NCI-H1092 (cell line): ENCODE results near the gene SH3PXD2A.
"Not testable (repeated sequence)": the region's sequence is repeated elsewhere in the genome, so short reads cannot be mapped to it uniquely, and the experiment has no call there.

Source experiments
- DNase-seq: peaks from one replicate; lab custom pipeline; 2025; lab: John Stamatoyannopoulos, UW

Gene SH3PXD2A

DNA sequence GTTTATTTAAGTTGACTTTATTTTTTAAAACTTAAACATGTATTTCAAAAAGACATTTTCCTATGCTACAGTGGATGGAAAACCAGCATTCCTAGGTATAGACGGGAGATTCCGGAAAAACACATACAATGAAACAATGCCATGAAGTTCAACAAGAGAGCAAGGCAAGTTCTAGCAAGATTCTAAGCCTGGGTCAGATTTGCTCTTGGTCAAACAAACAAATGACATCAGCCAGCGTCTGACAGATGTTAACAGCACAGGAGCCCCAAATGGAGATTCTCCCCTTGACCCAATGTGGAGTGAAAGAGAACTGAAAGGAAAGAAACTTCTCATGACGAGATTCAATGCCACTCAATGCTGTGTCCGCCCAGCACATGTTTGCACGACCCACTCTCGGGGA, 212.0 kb downstream of the SH3PXD2A start:
- DNase-seq: no peak

DNA sequence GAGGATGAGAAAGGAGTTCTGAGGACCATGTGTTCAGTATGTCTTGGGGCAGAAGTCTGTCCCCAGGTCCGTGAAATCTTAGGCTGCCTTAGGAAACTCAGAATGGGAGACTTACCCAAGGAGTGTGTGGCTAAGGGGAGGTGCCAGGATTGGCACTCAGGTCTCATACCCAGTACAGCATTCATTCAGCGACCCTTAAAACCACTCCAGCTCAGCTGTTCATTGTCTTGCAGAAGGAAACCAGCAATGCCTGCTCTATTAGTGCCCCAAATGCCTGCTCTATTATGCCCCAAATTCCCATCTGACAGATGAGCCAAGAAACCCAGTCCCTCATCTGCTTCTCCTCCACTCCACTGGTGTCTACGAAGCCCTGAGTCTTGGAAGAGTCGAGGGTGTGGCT, 214.1 kb downstream of the SH3PXD2A start:
- no peak for DNase-seq

DNA sequence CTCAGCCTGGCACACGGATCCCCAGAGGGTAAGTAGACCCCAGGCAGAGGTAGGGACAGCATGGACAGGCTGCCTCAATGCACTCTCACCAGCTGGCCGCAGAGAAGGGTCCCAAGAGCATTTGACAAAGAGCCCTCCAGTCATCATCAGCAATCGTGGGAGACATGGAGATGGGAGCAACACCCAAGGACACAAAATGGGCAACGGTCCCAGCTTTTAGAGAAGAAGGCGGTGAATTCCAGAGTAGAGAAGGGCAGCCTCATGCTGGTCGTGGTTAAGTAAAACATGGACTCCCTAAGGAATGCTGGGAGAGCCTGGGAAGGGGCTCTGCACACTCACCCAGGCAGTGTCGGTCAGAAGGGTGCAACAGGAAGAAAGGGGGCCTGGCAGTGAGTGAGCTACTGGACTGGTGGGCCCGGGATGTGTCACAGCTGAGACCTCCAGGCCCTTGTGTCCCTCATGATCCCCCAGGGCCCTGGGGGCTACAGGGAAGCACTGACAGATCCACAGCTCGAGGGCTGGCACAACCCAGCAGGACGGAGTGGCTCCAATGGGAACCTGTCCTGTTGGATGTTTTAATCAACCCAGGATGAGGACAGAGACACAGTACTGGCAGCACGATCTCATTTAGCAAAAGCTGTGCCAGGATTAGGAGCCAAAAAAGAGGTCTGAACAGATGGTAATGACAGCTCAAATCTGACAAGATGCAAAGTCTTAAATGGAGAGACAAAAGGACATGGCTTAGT, 214.8 kb downstream of the SH3PXD2A start:
- DNase-seq: no peak

DNA sequence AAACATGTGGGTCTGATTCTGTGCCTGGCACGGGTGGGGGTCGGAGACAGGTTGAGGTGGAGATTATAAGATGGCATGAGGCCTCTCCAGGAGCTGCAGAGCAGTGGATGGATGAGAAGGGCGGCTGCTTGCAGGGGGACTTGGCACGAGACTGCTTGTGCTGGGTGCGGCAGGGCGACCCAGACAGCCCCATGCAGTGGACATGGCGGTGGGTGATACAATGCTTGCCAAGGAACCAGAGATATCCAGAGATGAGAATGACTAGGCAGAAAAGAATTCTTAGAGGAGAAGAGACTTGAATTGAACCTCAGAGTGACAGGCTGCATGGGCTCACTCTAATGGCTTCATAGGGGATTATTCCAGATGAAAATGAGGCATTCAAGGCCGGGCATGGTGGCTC, 216.4 kb downstream of the SH3PXD2A start:
- no peak for DNase-seq

DNA sequence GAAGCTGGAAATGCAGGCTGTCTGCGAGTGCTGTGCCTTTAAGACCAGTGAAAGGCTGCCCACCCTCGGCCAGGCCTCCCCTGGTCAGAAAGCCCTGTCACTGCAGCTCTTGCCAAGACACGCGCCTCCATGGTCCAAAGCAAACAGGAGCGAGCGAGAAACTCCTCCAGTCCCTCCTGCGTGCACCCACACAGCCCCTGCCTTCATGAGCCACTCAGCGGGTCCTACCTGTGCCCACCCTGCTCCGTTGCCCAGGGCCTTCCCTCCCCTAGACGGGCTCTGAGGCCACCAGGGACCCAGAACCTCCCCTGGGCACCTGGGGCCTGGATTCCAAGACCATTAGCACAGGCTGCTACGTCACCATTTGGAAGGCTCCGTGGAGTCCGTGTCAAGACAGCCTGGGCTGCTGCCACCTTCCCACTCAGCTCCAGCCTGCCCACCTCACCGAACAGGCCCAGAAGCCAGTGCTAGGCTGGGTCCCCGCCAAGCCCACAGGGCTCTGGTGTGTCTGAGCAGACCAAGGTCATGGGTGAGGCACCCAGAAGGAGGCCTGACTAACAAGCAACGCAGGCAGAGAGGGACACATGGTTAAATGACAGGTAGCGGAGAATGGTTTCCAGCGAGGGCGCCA, 217.3 kb downstream of the SH3PXD2A start:
- no peak for DNase-seq

DNA sequence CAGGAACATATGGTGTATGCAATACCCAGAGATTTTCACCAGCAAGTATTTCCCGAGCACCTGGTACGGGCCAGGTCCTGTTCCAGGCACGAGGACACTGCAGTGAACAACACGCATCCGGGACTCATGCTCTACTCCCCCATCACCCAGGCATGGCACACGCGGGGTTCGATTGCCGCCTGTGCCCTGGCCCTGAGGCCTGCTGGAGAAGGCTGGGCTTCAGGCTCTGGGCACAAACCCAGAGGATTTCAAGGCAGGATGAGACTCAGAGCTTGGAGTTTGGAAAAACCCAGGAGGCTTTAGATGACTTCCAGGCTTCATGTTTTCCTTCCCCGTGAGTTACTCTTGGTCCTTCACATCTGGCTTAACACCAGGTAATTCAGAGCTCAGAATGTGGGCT, 218.4 kb downstream of the SH3PXD2A start:
- no peak for DNase-seq

DNA sequence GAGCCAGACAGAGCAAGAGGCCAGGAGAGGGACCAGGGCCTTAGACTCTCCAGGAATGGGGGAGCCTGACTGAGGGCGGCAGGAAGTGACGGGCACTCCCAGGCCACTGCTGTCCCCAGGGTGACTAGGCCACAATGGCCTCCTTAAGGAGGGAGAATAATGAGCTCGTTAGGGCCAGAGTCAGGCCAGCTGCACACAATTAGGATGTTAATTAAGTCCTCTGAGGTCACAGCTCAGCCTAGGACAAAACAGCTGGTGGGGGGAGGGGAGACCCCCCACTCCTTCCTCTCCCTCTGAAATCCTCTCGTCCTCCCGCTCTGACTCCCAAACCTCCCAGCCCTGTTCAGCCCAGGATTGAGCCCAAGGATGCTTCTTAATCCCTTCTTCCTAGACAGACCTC, 218.9 kb downstream of the SH3PXD2A start:
- DNase-seq: no peak

DNA sequence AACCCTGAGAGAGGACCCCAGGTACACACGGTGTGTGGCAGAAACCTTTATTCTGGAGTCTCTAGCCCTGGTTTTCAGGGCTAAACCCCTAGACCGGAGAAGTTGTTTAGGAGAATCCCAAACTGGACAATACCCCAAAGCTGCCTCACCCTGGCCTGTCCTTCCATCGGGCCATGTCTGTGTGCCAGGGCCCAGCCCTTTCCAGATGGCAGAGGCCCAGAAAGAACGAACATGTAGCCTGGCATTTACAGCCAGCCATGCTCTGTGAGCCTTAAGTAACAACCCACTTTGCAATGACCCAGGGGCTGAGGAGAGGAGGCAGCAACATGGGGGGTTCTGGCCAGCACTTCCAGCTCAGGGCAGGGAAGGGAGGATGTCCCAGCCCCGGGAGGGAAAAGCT, 219.8 kb downstream of the SH3PXD2A start:
- no peak for DNase-seq

DNA sequence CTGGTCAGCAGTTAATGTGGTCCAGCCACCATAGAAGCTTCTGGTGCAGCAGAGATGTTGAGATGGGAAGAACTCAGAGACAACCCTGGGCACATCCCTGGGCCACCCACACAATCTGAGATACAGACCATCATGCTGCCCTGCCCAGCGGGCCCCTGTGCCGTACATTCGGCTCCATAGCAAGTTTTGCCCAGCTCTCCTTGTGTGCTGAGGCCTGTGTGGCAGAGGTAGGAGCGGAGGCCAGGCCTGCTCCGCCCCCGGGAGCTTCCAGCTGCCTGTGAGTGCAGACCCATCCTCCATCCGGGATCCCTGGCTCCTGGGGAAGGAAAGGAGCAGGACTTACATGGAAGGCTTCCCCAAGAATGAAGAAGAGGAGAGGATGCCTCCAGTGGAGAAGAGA, 221.5 kb downstream of the SH3PXD2A start:
- no peak for DNase-seq

DNA sequence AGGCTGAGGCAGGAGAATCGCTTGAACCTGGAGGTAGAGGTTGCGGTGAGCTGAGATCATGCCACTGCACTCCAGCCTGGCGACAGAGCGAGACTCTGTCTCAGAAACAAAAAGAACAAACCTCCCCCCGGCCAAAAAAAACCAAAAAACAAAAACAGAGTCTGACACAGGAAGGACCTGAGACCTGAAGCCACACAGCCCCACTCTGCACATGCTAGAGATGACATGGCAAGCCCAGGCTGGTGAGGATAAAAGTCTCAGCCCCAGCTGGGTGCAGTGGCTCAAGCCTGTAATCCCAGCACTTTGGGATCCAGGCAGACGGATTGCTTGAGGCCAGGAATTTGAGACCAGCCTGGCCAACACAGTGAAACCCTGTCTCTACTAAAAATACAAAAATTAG, 222.5 kb downstream of the SH3PXD2A start:
- not testable (repeated sequence) for DNase-seq

DNA sequence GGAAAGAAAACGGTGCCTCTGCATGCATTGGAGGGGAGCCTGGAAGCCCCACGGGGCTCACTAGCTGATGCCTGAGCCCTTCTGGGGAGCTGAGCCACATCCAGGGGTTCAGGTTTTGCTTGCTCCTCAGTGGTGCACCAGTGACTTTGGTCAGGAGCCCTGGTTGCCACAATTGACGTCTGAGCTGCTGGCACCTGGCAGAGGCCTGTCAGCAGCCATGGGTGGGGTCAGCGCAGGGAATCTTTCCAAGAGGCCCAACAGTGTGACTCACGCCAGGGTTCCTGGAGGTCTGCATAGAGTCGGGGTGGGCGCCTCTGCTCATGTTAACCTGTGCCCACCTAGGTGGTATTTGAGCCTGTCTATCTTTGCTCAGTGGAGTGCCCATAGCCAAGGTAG, 223.1 kb downstream of the SH3PXD2A start:
- no peak for DNase-seq

DNA sequence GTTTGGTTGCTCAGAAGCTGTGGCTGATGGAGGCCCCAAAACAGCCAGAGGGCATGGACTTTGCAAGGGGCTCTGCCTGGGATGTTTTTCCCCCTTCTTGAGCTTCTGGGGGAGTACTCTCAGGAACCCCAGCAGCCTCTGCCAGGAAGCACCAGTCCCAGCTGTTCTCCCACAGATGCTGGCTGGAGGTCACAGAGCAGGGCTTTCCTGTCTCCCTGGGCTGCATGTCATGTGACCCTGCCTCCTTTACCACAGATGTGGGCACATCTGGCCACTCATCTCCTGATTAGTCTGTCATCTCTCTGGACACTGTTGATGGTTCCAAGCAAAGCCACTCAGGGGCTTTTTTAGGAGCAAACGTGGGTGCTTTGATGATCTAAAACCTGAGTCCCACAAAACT, 225.2 kb downstream of the SH3PXD2A start:
- DNase-seq: no peak

DNA sequence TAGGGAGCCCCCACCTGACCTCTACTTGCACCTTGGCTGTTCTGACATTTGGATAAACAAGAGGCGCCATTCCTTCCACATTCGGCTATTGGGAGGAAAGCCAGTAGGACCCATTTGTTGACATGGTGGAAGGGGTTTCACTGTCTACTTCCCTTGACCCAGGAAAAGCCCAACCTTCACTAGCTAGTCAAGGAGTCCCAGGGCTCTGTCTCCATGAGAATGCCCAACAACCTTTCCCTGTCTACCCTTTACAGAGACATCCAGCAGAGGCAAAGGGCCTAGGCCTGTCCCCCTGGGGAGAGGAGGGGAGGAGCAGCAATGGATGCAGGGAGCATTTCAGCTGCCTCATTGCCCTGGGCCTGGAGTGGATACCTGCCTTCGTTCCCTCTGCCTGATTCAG, 225.8 kb downstream of the SH3PXD2A start:
- no peak for DNase-seq

DNA sequence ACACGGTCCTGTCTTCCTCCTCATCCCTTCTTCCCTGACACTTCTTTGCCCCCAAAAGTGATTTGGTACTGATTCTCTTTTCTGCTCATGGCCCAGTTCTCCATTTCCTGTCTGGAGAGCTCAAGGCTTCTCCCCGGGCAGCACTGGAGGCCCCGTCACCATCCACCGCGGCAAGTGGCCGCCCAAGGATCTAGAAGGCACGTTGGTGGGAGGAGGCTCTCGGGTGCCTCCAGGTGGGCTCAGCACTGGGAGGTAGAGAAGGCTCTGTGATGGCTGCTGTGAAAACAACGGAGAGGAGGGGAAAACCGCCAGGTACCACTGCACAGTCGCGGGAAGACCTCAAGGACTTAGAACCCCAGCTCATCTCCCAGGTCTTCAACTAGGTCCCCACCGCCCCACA, 227.5 kb downstream of the SH3PXD2A start:
- no peak for DNase-seq

DNA sequence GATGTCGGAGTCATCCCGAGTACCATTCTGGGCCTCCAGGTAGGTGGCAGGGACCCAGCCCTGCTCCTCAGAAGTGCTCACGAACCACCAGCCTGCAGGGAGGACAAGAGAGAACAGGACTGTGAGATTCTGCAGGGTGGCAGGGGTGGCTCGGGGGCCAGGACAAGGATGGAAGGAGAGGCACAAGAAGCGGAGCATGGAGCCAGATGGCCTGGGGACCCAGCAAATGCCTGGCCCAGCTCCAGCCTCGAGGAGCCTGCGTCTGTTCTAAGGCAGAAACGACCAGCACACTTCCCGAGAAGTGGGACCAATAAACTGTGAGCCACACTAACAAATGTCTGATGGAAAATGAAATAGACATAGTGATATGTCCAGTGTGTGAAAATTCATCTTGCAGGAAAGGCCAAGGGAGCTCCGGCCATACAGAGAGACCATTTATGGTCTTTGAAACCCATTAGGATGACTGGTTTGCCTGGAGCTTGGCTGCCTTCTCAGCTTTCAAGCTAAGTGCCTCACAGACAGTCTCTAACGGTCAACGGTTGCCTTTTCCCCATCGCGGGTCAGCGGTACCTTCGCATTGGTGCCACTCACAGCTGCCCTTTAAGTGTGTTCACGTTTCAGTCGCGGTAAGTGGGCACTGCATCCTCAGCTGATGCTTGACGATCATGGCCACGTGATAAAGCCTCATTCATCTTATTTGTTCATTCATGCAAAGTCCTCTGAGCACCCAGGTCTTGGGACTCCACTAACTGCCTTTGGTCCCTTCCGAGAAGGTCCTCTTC, 228.1 kb downstream of the SH3PXD2A start:
- no peak for DNase-seq

DNA sequence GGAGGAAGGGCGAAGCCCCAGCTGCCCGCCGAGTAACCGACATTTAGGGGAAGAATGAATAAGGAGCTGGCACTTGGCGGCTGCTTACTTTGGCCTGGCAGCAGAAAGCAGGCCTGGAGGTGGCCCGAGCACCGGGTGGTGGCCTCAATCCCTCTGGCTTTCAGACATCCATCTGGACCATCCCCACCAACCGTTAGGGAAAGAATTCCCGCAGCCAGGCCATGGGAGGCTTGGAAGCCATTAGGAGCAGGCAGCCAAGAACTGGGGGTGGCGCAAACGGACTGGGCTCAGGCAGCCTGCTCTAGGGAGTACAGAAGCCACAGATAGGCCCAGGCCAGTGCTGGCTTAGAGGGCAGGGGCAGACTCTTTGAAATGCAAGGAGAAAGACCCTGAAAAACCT, 229.2 kb downstream of the SH3PXD2A start:
- no peak for DNase-seq

DNA sequence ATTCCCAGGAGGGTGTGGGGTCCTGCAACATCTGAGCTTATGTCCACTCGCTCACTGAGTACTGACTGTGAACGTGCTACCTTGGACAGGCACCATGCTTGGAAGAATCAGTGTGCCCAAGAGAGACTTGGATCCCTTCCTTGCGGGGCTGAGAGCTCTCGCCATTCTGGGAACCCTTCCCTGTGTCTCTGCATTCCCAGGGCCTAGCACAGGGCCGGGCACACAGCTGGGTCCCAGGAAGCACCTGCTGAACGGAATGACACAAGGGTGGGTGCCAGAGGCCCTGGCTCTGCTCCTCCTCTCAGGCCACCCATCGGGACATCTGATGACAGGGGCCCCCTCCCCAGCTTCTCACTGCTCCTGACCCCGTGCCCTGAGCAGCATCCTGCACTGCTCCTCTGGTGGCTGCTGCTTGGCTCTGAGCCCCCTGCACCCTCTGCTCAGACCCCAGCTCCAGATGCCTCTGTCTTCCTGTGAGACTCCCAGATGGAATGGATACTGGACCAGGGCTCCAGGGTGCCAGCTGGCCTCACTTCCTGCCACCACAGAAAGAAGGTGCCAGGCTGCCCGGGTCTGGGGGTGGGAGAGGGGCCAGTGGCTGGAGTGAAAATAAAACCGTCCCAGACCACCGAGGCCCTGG, 232.3 kb downstream of the SH3PXD2A start:
- no peak for DNase-seq

DNA sequence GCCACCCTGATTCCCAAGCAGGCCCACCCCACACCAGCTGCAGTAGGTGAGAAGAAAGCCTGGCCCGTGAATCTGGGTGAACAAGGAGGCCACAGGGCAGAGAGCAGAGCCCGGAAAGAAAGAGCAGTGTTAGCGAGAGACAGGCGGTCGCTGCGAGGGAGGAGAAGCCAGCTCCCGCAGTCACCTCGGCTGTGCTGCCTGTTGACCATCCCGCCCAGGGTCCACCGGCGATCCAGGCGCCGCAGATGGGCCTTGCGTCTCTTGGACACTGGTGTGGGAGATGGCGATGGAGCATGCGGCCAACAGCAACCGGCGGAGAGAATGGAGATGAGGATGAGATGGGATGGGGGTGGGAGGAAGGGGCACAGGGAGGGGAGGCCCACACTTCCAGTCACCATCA, 233.1 kb downstream of the SH3PXD2A start:
- no peak for DNase-seq

DNA sequence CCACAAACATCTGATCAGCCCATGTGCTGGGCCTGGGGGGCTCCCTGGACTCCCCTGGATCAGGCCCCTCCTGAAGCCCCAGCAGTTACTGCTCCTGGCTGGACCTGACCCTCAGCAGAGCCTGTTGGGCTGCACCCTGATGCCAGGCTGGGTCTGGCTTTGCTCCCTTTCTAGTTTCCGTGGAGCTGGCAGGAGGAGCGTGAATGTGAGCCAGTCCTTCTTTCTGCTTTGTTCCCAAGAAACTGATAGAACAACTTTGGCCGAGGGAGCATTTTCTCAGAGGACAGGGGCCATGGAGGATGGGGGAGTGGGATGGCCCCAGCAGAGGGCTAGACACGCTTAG, 233.6 kb downstream of the SH3PXD2A start:
- DNase-seq: no peak

DNA sequence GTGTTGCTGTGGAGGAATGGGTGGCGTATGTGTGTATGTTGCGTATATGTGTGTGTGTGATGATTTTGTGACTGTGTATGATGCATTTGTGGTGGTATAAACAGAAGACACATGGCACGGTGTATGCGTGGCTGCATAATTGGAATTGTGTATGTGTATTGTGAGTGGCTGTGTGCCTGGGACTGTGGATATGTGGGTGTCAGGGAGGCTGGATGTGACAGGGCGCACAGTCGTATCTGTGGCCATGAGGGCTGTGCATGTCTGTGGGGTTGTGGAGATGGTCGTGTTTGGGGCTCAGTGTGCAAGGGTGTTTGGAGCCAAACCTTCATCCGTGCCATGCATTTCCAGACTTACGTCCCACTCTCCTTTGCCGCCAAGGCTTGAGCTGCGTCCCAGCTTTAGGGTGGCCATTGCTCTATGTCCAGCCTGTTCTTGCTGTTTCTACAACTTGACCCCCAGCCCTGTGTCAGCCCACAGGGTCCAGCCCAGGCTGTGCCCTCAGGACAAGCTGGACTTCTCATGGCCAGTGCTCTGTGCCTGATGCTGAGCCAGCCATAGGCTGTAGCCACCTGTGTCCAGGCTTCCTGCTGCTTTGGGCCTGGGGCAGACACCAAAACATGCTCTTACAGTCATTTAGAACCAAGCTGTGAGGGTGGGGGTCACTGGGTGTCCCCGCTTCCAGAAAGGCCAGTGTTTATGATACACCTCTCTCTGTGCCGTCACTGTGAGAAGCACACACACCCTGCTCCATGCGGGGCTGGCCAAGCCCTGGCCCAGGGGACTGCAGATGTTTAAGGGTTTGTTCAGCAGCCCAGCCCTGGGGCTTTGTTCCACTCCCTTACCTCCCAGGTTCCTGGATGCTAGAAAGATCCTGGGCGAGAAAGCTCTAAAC, 234.2 kb downstream of the SH3PXD2A start:
- DNase-seq: no peak

DNA sequence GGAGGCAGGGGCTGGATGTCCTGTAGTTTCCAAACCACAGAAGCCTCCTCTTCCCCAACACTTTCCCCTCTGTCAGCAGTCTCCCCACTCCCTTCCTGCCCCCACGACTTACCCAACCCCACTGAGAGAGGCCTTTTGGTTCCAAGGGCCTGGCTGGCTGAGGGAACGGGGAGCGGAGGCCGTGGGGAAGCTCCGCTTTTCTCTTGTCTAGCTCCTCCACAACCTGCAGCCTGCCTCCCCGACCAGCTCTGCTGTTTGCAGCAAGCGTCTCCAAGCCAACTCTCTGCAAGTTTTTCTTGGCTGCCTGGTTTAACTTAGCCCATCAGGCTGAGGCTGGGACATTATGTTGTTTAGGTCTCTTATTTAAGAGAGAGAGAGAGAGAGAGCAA, 235.0 kb downstream of the SH3PXD2A start:
- no peak for DNase-seq
